ENCODE measurements around the gene RPF1. TPM values are rescaled to one million over a fixed set of nuclear protein-coding genes. Genes with fewer than 3 reads are reported as not detected.

RPF1 gene
- total RNA-seq, 1 donor = 29.3 TPM

- Histone ChIP-seq H3K36me3 (ENCODE audit: insufficient read depth, low read length) (peaks cover 46% of the 10 kb centered on the region), H4K20me1 (ENCODE audit: insufficient read depth, low read length) (peaks cover 42% of the 10 kb centered on the region), H3K4me2 (ENCODE audit: insufficient read depth, low read length) (peak overlapping the region; percentile 94), H3K4me3 (ENCODE audit: insufficient read depth, low read length) (no peak overlapping the region), H3K79me2 (ENCODE audit: insufficient read depth, low read length) (peaks cover 83% of the 10 kb centered on the region), H3K9me3 (ENCODE audit: low read depth, low read length) (no peaks in the 10 kb centered on the region), H3K27ac (ENCODE audit: low read depth, low read length) (peak overlapping the region; percentile 6), H3K27me3 (ENCODE audit: insufficient read depth, low read length) (no peaks in the 10 kb centered on the region), H3K4me1 (ENCODE audit: insufficient read depth, low read length) (peaks cover 27% of the 10 kb centered on the region), H2AFZ (ENCODE audit: low read length) (no peak overlapping the region)
- no peak for DNase-seq (ENCODE audit: insufficient read length, low spot score, missing footprints)
- TF ChIP-seq CTCF (IDR thresholded peaks at IDR 0.05; ENCODE audit: extremely low read depth, low read depth, low read length) = no peak
Observed at GRCh38 chr1:84502927-84503326, 23.9 kb downstream of the RPF1 start.

DNA sequence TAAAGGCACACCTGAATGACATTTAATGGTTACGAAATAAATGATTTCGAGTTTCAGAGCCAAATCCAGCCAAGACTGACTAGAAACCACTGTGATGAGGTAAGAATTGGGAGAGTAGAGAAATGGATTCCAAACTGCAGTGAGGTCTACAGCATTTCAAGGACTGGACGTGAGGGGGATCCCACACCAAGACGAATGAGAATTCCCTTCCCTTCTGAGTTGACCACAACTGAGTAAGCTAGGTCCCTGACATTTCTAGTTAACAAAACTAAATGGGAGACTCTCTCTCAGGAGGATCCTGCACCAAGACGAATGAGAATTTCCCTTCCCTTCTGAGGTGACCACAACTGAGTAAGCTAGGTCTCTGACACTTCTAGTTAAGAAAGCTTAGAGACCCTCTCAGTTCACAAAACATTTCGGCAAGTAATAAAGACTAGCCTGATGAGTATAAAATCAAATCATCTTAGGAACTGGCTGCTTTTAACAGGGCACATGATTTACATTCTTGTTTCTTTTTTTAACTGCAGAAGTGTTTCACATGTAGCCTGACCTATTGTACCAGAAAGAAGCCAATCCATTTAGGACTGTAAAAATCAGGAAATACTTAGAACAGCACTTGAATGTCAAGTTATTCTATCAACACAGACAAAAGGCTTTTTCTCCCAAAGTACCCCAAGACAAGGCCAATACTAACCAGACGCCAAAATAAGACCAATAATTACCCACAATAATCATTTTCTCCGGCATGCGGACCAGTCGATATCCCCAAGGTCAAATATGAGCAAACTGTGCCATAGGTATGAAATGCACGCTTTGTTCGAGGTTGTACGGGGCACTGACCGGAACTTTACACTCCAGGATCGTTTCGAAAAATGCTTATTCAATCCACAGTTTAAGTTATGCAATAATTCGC, 25.8 kb downstream of the RPF1 start:
- no peaks in the 10 kb centered on the region for H3K9me3 ChIP-seq (ENCODE audit: low read depth, low read length)
- DNase-seq (ENCODE audit: insufficient read length, low spot score, missing footprints) = peak; percentile 57

GRCh38 chr1:84505493-84506001, 26.5 kb downstream of the RPF1 start:
- Histone ChIP-seq H2AFZ (ENCODE audit: low read length) (peak overlapping the region; percentile 67), H3K27me3 (ENCODE audit: insufficient read depth, low read length) (no peaks in the 10 kb centered on the region), H4K20me1 (ENCODE audit: insufficient read depth, low read length) (peaks cover 36% of the 10 kb centered on the region), H3K4me1 (ENCODE audit: insufficient read depth, low read length) (peaks cover 27% of the 10 kb centered on the region), H3K4me2 (ENCODE audit: insufficient read depth, low read length) (peak overlapping the region; percentile 94), H3K9me3 (ENCODE audit: low read depth, low read length) (no peaks in the 10 kb centered on the region), H3K36me3 (ENCODE audit: insufficient read depth, low read length) (peaks cover 26% of the 10 kb centered on the region), H3K79me2 (ENCODE audit: insufficient read depth, low read length) (peaks cover 61% of the 10 kb centered on the region), H3K4me3 (ENCODE audit: insufficient read depth, low read length) (peak overlapping the region; percentile 91), H3K27ac (ENCODE audit: low read depth, low read length) (peak overlapping the region; percentile 97)
- DNase-seq (ENCODE audit: insufficient read length, low spot score, missing footprints) = peak; percentile 85
- TF ChIP-seq CTCF (IDR thresholded peaks at IDR 0.05; ENCODE audit: extremely low read depth, low read depth, low read length) = no peak

More for the DNA sequence above, 25.8 kb downstream of the RPF1 start:
- Histone ChIP-seq H4K20me1 (ENCODE audit: insufficient read depth, low read length) (peaks cover 41% of the 10 kb centered on the region), H3K4me1 (ENCODE audit: insufficient read depth, low read length) (peaks cover 27% of the 10 kb centered on the region), H2AFZ (ENCODE audit: low read length) (peak overlapping the region; percentile 67), H3K27me3 (ENCODE audit: insufficient read depth, low read length) (no peaks in the 10 kb centered on the region), H3K4me2 (ENCODE audit: insufficient read depth, low read length) (peak overlapping the region; percentile 94), H3K79me2 (ENCODE audit: insufficient read depth, low read length) (peaks cover 68% of the 10 kb centered on the region), H3K36me3 (ENCODE audit: insufficient read depth, low read length) (peaks cover 31% of the 10 kb centered on the region), H3K4me3 (ENCODE audit: insufficient read depth, low read length) (peak overlapping the region; percentile 91), H3K27ac (ENCODE audit: low read depth, low read length) (peak overlapping the region; percentile 97)
- TF ChIP-seq CTCF (IDR thresholded peaks at IDR 0.05; ENCODE audit: extremely low read depth, low read depth, low read length) = no peak

All from osteoblast (primary cell).